GM23338 (cell line): ENCODE results near the gene CPEB3. TPM values are rescaled to one million over a fixed set of nuclear protein-coding genes. Genes with fewer than 3 reads are reported as not detected.

ENCODE experiments used
- ATAC-seq: fragments of 200-7000 bp; cut with Tn5 transposase; 3 replicates; pipeline ENCODE4 v1.9.1; 2020
- DNase-seq: peaks from one replicate; pipeline ENCODE4 v3.0.0-alpha.2; 2015; ENCODE audit warnings: low spot score
- H2AFZ ChIP-seq: fragments of 200-600 bp; sonication (generic); 2 replicates; pipeline ENCODE4 v1.8.0; 2016; ENCODE audit warnings: antibody characterized with exemption, mild to moderate bottlenecking, moderate library complexity
- H3F3A ChIP-seq: fragments of 200-600 bp; sonication (generic); replicated peaks from 2 replicates; pipeline ENCODE4 v1.8.0; 2017; ENCODE audit warnings: antibody characterized with exemption, mixed run types, low read depth
- H3K27ac ChIP-seq: fragments of 200-600 bp; sonication (generic); 2 replicates; pipeline ENCODE4 v1.6.1; 2016; ENCODE audit warnings: low read depth
- H3K27me3 ChIP-seq: fragments of 200-600 bp; sonication (generic); 2 replicates; pipeline ENCODE4 v1.8.0; 2016; ENCODE audit warnings: mild to moderate bottlenecking, mixed run types, moderate library complexity; ENCODE audit not compliant: insufficient read depth
- H3K36me3 ChIP-seq: fragments of 200-600 bp; sonication (generic); 2 replicates; pipeline ENCODE4 v1.8.0; 2016; ENCODE audit warnings: mild to moderate bottlenecking; ENCODE audit not compliant: insufficient read depth
- H3K4me1 ChIP-seq: fragments of 200-600 bp; sonication (generic); 2 replicates; pipeline ENCODE4 v1.8.0; 2016; ENCODE audit warnings: mild to moderate bottlenecking, moderate library complexity; ENCODE audit not compliant: insufficient read depth
- H3K4me2 ChIP-seq: fragments of 200-600 bp; sonication (generic); 2 replicates; pipeline ENCODE4 v1.7.1; 2017; ENCODE audit warnings: mixed run types
- H3K4me3 ChIP-seq: fragments of 200-600 bp; sonication (generic); 2 replicates; pipeline ENCODE4 v1.6.1; 2016; ENCODE audit warnings: mixed run types
- H3K79me2 ChIP-seq: fragments of 200-600 bp; sonication (generic); replicated peaks from 2 replicates; pipeline ENCODE4 v1.8.0; 2017; ENCODE audit warnings: mild to moderate bottlenecking; ENCODE audit not compliant: insufficient read depth
- H3K9me2 ChIP-seq: fragments of 200-600 bp; sonication (generic); 2 replicates; pipeline ENCODE4 v1.8.0; 2017; ENCODE audit not compliant: insufficient read depth
- H4K20me1 ChIP-seq: fragments of 200-600 bp; sonication (generic); replicated peaks from 2 replicates; pipeline ENCODE4 v1.8.0; 2017; ENCODE audit warnings: mild to moderate bottlenecking; ENCODE audit not compliant: insufficient read depth
- H3K27ac Mint-ChIP-seq: 2 replicates; pipeline ENCODE4 v1.8.0; 2020; ENCODE audit warnings: inconsistent platforms, mild to moderate bottlenecking, moderate library complexity, mixed read lengths
- H3K27me3 Mint-ChIP-seq: 3 replicates; pipeline ENCODE4 v1.8.0; 2022; ENCODE audit warnings: low read depth, mild to moderate bottlenecking, moderate library complexity, mixed read lengths, inconsistent platforms; ENCODE audit not compliant: insufficient read depth, poor library complexity
- H3K36me3 Mint-ChIP-seq: 3 replicates; pipeline ENCODE4 v1.8.0; 2021; ENCODE audit warnings: low read depth, mild to moderate bottlenecking, inconsistent platforms, moderate library complexity, mixed read lengths
- H3K4me1 Mint-ChIP-seq: 3 replicates; pipeline ENCODE4 v1.8.0; 2020; ENCODE audit warnings: mild to moderate bottlenecking, inconsistent platforms, mixed read lengths
- H3K4me3 Mint-ChIP-seq: 3 replicates; pipeline ENCODE4 v1.8.0; 2021; ENCODE audit warnings: moderate library complexity, mild to moderate bottlenecking, inconsistent platforms, mixed read lengths
- H3K9me3 Mint-ChIP-seq: 3 replicates; pipeline ENCODE4 v1.8.0; 2020; ENCODE audit warnings: moderate library complexity, mild to moderate bottlenecking, inconsistent platforms, mixed read lengths
- CREB1 ChIP-seq: fragments of 250-450 bp; sonication (Bioruptor Pico); IDR thresholded peaks from 2 replicates; pipeline ENCODE4 v1.5.0; 2020; ENCODE audit warnings: low read depth, mild to moderate bottlenecking, moderate library complexity
- EZH2 ChIP-seq: fragments of 200-600 bp; sonication (generic); IDR thresholded peaks from one replicate; pipeline ENCODE4 v1.8.0; 2017; ENCODE audit warnings: antibody characterized with exemption, mild to moderate bottlenecking, low read depth; ENCODE audit not compliant: unreplicated experiment
- EZH2phosphoT487 ChIP-seq: fragments of 200-600 bp; sonication (generic); IDR thresholded peaks from one replicate; pipeline ENCODE4 v1.8.1; 2018; ENCODE audit warnings: antibody characterized with exemption; ENCODE audit not compliant: unreplicated experiment
- JUNB ChIP-seq: IDR thresholded peaks from one replicate; pipeline ENCODE4 v1.6.1; 2016; ENCODE audit warnings: antibody characterized with exemption; ENCODE audit not compliant: unreplicated experiment
- NANOG ChIP-seq: IDR thresholded peaks from 2 replicates; pipeline ENCODE4 v1.6.1; 2016; ENCODE audit warnings: antibody characterized with exemption, borderline replicate concordance
- POLR2AphosphoS5 ChIP-seq: IDR thresholded peaks from 2 replicates; pipeline ENCODE4 v1.6.1; 2016; ENCODE audit warnings: antibody characterized with exemption, low read depth
- STAT1 ChIP-seq: IDR thresholded peaks from one replicate; pipeline ENCODE4 v1.6.1; 2016; ENCODE audit warnings: antibody characterized with exemption; ENCODE audit not compliant: unreplicated experiment
- ZNF114 ChIP-seq: fragments of 250-450 bp; sonication (Bioruptor Pico); IDR thresholded peaks from 2 replicates; pipeline ENCODE4 v1.5.0; 2020; ENCODE audit warnings: mild to moderate bottlenecking, moderate library complexity
- ZNF331 ChIP-seq: fragments of 250-450 bp; sonication (Bioruptor Pico); IDR thresholded peaks from 2 replicates; pipeline ENCODE4 v1.5.0; 2020; ENCODE audit warnings: low read depth, mild to moderate bottlenecking, moderate library complexity
- polyA plus RNA-seq: library from polyadenylated mRNA; unstranded; fragments of >200 nt; fragmentation: Nextera tagmentation; extraction: Ambion mirVana; gene quantifications from 2 replicates; pipeline ENCODE4 v1.2.1, GENCODE V29; 2016
- total RNA-seq: library from RNA; depleted of rRNA; stranded (reverse); fragments of >200 nt; shearing (Covaris generic); gene quantifications from 2 replicates; pipeline ENCODE4 v1.2.3, GENCODE V29; 2014
- TF ChIP-seq, protein P1 (sequence below): IDR thresholded peaks from 2 replicates; pipeline ENCODE4 v1.6.1; 2016; ENCODE audit warnings: antibody characterized with exemption
- TF ChIP-seq, protein P2 (sequence below), 2 experiments: fragments of 200-600 bp in 1 of 2; sonication (generic) in 1 of 2; conservative IDR thresholded peaks; 2 replicates each; pipeline versions ENCODE4 v1.5.1 to v1.6.1; 2016 to 2017; ENCODE audit warnings: antibody characterized with exemption in 2 of 2, low read depth in 2 of 2, mild to moderate bottlenecking in 2 of 2, moderate library complexity in 1 of 2
- TF ChIP-seq, protein P3 (sequence below): IDR thresholded peaks from one replicate; pipeline ENCODE4 v1.6.1; 2018; ENCODE audit warnings: antibody characterized with exemption; ENCODE audit not compliant: unreplicated experiment
- TF ChIP-seq, protein P4 (sequence below): fragments of 250-450 bp; sonication (Bioruptor Pico); IDR thresholded peaks from 2 replicates; pipeline ENCODE4 v1.5.0; 2020; ENCODE audit warnings: mild to moderate bottlenecking, moderate library complexity

CPEB3 gene
- total and polyA plus RNA-seq, 2 experiments from 2014 or later = 0.74 to 1.9 TPM

DNA sequence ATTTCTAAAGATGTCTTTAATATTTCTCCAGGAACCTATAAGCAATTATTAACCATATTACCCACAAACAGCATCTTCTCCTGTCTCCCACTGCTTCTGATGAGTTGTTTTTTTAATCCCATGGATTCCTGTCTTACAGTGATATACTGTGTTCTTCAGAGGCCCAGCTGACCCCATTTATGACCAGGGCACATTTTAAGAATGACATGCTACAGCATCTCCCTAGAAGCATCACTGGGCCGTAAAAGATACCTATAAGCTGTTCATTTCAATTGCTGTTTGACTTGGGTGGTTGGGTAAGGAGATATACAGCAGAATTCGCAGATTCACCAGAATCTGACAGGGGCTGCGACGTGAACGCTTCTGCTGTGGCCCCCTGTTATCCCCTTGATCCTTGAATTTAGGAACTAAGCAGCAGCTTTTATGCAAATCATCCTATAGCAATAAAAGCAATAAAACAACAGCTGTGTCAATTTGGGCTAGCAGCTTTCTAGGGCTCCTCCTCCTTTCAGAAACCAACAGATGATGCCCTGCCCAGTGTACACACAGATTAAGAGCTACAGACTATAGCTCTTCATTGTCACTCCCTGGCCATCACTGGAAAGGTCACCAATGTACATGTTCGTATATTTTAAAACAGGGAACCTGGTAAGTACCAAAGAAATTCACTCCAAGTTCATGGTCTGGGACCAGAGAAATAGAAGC is 86.8 kb downstream of the CPEB3 start:
- Histone ChIP-seq H3K27ac (no peak overlapping the region), H3K9me2 (no peaks in the 10 kb centered on the region), H3K4me3 (no peak overlapping the region), H3K36me3 (no peaks in the 10 kb centered on the region), H3K79me2 (no peaks in the 10 kb centered on the region), H3K27me3 (no peaks in the 10 kb centered on the region), H3K4me2 (no peak overlapping the region), H4K20me1 (no peaks in the 10 kb centered on the region), H3K4me1 (peaks cover 9% of the 10 kb centered on the region; the same call in 1 of the 2 replicates), H3F3A (no peaks in the 10 kb centered on the region), H2AFZ (no peak overlapping the region)
- no peaks in the 10 kb centered on the region for H3K9me3 Mint-ChIP-seq
- H3K4me3 Mint-ChIP-seq = no peak overlapping the region
- H3K4me1 Mint-ChIP-seq = no peaks in the 10 kb centered on the region
- H3K27me3 Mint-ChIP-seq = peaks cover 1% of the 10 kb centered on the region
- no peak overlapping the region for H3K27ac Mint-ChIP-seq
- TF ChIP-seq JUNB (no peak), EZH2phosphoT487 (no peak), ZNF114 (CRISPR knock-in tag) (no peak), STAT1 (no peak), ZNF331 (CRISPR knock-in tag) (no peak), POLR2AphosphoS5 (no peak), CREB1 (CRISPR knock-in tag) (no peak), EZH2 (no peak), NANOG (no peak)
- TF ChIP-seq, protein P1, sequence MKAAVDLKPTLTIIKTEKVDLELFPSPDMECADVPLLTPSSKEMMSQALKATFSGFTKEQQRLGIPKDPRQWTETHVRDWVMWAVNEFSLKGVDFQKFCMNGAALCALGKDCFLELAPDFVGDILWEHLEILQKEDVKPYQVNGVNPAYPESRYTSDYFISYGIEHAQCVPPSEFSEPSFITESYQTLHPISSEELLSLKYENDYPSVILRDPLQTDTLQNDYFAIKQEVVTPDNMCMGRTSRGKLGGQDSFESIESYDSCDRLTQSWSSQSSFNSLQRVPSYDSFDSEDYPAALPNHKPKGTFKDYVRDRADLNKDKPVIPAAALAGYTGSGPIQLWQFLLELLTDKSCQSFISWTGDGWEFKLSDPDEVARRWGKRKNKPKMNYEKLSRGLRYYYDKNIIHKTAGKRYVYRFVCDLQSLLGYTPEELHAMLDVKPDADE = no peak
- TF ChIP-seq, protein P2, sequence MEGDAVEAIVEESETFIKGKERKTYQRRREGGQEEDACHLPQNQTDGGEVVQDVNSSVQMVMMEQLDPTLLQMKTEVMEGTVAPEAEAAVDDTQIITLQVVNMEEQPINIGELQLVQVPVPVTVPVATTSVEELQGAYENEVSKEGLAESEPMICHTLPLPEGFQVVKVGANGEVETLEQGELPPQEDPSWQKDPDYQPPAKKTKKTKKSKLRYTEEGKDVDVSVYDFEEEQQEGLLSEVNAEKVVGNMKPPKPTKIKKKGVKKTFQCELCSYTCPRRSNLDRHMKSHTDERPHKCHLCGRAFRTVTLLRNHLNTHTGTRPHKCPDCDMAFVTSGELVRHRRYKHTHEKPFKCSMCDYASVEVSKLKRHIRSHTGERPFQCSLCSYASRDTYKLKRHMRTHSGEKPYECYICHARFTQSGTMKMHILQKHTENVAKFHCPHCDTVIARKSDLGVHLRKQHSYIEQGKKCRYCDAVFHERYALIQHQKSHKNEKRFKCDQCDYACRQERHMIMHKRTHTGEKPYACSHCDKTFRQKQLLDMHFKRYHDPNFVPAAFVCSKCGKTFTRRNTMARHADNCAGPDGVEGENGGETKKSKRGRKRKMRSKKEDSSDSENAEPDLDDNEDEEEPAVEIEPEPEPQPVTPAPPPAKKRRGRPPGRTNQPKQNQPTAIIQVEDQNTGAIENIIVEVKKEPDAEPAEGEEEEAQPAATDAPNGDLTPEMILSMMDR (conservative IDR thresholded peaks at IDR 0.05; ENCODE audit: low read depth in 2 of 2) = no peak
- TF ChIP-seq, protein P3, sequence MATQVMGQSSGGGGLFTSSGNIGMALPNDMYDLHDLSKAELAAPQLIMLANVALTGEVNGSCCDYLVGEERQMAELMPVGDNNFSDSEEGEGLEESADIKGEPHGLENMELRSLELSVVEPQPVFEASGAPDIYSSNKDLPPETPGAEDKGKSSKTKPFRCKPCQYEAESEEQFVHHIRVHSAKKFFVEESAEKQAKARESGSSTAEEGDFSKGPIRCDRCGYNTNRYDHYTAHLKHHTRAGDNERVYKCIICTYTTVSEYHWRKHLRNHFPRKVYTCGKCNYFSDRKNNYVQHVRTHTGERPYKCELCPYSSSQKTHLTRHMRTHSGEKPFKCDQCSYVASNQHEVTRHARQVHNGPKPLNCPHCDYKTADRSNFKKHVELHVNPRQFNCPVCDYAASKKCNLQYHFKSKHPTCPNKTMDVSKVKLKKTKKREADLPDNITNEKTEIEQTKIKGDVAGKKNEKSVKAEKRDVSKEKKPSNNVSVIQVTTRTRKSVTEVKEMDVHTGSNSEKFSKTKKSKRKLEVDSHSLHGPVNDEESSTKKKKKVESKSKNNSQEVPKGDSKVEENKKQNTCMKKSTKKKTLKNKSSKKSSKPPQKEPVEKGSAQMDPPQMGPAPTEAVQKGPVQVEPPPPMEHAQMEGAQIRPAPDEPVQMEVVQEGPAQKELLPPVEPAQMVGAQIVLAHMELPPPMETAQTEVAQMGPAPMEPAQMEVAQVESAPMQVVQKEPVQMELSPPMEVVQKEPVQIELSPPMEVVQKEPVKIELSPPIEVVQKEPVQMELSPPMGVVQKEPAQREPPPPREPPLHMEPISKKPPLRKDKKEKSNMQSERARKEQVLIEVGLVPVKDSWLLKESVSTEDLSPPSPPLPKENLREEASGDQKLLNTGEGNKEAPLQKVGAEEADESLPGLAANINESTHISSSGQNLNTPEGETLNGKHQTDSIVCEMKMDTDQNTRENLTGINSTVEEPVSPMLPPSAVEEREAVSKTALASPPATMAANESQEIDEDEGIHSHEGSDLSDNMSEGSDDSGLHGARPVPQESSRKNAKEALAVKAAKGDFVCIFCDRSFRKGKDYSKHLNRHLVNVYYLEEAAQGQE = no peak
- TF ChIP-seq, protein P4, sequence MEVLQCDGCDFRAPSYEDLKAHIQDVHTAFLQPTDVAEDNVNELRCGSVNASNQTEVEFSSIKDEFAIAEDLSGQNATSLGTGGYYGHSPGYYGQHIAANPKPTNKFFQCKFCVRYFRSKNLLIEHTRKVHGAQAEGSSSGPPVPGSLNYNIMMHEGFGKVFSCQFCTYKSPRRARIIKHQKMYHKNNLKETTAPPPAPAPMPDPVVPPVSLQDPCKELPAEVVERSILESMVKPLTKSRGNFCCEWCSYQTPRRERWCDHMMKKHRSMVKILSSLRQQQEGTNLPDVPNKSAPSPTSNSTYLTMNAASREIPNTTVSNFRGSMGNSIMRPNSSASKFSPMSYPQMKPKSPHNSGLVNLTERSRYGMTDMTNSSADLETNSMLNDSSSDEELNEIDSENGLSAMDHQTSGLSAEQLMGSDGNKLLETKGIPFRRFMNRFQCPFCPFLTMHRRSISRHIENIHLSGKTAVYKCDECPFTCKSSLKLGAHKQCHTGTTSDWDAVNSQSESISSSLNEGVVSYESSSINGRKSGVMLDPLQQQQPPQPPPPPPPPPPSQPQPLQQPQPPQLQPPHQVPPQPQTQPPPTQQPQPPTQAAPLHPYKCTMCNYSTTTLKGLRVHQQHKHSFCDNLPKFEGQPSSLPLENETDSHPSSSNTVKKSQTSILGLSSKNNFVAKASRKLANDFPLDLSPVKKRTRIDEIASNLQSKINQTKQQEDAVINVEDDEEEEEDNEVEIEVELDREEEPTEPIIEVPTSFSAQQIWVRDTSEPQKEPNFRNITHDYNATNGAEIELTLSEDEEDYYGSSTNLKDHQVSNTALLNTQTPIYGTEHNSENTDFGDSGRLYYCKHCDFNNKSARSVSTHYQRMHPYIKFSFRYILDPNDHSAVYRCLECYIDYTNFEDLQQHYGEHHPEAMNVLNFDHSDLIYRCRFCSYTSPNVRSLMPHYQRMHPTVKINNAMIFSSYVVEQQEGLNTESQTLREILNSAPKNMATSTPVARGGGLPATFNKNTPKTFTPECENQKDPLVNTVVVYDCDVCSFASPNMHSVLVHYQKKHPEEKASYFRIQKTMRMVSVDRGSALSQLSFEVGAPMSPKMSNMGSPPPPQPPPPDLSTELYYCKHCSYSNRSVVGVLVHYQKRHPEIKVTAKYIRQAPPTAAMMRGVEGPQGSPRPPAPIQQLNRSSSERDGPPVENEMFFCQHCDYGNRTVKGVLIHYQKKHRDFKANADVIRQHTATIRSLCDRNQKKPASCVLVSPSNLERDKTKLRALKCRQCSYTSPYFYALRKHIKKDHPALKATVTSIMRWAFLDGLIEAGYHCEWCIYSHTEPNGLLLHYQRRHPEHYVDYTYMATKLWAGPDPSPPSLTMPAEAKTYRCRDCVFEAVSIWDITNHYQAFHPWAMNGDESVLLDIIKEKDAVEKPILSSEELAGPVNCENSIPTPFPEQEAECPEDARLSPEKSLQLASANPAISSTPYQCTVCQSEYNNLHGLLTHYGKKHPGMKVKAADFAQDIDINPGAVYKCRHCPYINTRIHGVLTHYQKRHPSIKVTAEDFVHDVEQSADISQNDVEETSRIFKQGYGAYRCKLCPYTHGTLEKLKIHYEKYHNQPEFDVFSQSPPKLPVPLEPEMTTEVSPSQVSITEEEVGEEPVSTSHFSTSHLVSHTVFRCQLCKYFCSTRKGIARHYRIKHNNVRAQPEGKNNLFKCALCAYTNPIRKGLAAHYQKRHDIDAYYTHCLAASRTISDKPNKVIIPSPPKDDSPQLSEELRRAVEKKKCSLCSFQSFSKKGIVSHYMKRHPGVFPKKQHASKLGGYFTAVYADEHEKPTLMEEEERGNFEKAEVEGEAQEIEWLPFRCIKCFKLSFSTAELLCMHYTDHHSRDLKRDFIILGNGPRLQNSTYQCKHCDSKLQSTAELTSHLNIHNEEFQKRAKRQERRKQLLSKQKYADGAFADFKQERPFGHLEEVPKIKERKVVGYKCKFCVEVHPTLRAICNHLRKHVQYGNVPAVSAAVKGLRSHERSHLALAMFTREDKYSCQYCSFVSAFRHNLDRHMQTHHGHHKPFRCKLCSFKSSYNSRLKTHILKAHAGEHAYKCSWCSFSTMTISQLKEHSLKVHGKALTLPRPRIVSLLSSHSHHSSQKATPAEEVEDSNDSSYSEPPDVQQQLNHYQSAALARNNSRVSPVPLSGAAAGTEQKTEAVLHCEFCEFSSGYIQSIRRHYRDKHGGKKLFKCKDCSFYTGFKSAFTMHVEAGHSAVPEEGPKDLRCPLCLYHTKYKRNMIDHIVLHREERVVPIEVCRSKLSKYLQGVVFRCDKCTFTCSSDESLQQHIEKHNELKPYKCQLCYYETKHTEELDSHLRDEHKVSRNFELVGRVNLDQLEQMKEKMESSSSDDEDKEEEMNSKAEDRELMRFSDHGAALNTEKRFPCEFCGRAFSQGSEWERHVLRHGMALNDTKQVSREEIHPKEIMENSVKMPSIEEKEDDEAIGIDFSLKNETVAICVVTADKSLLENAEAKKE = no peak
- no peaks in the 10 kb centered on the region for H3K36me3 Mint-ChIP-seq
- ATAC-seq = no peak
- DNase-seq = no peak
